Hepatic stellate cell (primary cell): Measurements from ENCODE around the gene SIGLEC8.

Experiments used
- DNase-seq: peaks from one replicate; pipeline ENCODE4 v3.0.0; 2011; ENCODE audit warnings: low spot score

SIGLEC8 gene

GRCh38 chr19:51402117-51402516 is 56.1 kb downstream of the SIGLEC8 start:
- DNase-seq: no peak
